Stimulated activated CD8-positive, alpha-beta memory T cell treated with anti-CD3 and anti-CD28 coated beads, Interleukin-2, amount 100 ng/mL, for 1 hour (primary cell): ENCODE results near the gene DOK4.

ENCODE experiments used
- DNase-seq, 2 donors: peaks; one replicate each; pipeline ENCODE4 v3.0.0-alpha.2; 2020; ENCODE audit warnings: low read depth in 2 of 2

Gene DOK4

GRCh38 chr16:57485916-57486857 lies at the start of gene DOK4:
DOK4 (minus strand) TSS chr16:57486493; CDS start chr16:57479507, 6,986 bp downstream.
- peak; percentile 64 to 73 for DNase-seq

GRCh38 chr16:57535680-57536305 lies 49.5 kb upstream of the DOK4 start:
- DNase-seq = peak; percentile 87

GRCh38 chr16:57534881-57535658 lies 48.8 kb upstream of the DOK4 start:
- no peak for DNase-seq

GRCh38 chr16:57534337-57534880 lies 48.1 kb upstream of the DOK4 start:
- no peak for DNase-seq

- no peak for DNase-seq
Observed at GRCh38 chr16:57533431-57534336, 47.4 kb upstream of the DOK4 start.

GRCh38 chr16:57532266-57532625 lies 46.0 kb upstream of the DOK4 start:
- DNase-seq = no peak

GRCh38 chr16:57531635-57532265 lies 45.5 kb upstream of the DOK4 start:
- DNase-seq = no peak

- no peak for DNase-seq
Observed at GRCh38 chr16:57531253-57531575, 44.9 kb upstream of the DOK4 start.

GRCh38 chr16:57530522-57531252 lies 44.4 kb upstream of the DOK4 start:
- no peak for DNase-seq

GRCh38 chr16:57530104-57530521 lies 43.8 kb upstream of the DOK4 start:
- peak; percentile 55 to 59 for DNase-seq

GRCh38 chr16:57529391-57530103 lies 43.3 kb upstream of the DOK4 start:
- DNase-seq = no peak

GRCh38 chr16:57528499-57529390 lies 42.5 kb upstream of the DOK4 start:
- no peak for DNase-seq

- DNase-seq = no peak
Observed at GRCh38 chr16:57527610-57528360, 41.5 kb upstream of the DOK4 start.

GRCh38 chr16:57527027-57527426 lies 40.7 kb upstream of the DOK4 start:
- DNase-seq = no peak

- DNase-seq = no peak
Observed at GRCh38 chr16:57526498-57526897, 40.2 kb upstream of the DOK4 start.

GRCh38 chr16:57525761-57526160 lies 39.5 kb upstream of the DOK4 start:
- no peak for DNase-seq

GRCh38 chr16:57522960-57523359 lies 36.7 kb upstream of the DOK4 start:
- no peak for DNase-seq
